Measurements from ENCODE around the gene NKAIN1.

GRCh38 chr1:31180338-31180737 lies 59.3 kb downstream of the NKAIN1 start:
- no peak for TF ChIP-seq POLR2A (IDR thresholded peaks at IDR 0.05; ENCODE audit: extremely low read depth, insufficient read length)
- TF ChIP-seq CTCF (IDR thresholded peaks at IDR 0.05; ENCODE audit: low read depth, low read length) = no peak
- TF ChIP-seq MAX (IDR thresholded peaks at IDR 0.05; ENCODE audit: low read depth, low read length) = no peak
